Keratinocyte (primary cell): Measurements from ENCODE around the gene ARFGEF3.

Experiments used
- CTCF ChIP-seq, 3 experiments: IDR thresholded peaks in 1 of 3; conservative IDR thresholded peaks in 1 of 3; optimal IDR thresholded peaks in 1 of 3; 2 replicates in 2 of 3; 3 replicates in 1 of 3; pipeline versions ENCODE3 to v1.5.1; 2011; ENCODE audit warnings: low read length in 3 of 3, mild to moderate bottlenecking in 3 of 3, moderate library complexity in 2 of 3, control low read depth in 1 of 3, inconsistent platforms in 1 of 3; ENCODE audit not compliant: insufficient read depth in 2 of 3; ENCODE audit errors: extremely low read depth in 1 of 3
- EZH2 ChIP-seq: IDR thresholded peaks from one replicate; pipeline ENCODE4 v1.6.1; 2012; ENCODE audit warnings: inconsistent platforms, mild to moderate bottlenecking, low read length, moderate library complexity

GRCh38 chr6:138318741-138319375 lies 157.1 kb downstream of the ARFGEF3 start:
- TF ChIP-seq CTCF (optimal IDR thresholded peaks at IDR 0.05 in 1 of 3, IDR thresholded peaks at IDR 0.05 in 1 of 3, conservative IDR thresholded peaks at IDR 0.05 in 1 of 3; ENCODE audit: extremely low read depth in 1 of 3, insufficient read depth in 2 of 3, low read length in 3 of 3) = no peak
- no peak for TF ChIP-seq EZH2
